ENCODE data around the gene PRKN.

- TF ChIP-seq CTCF (IDR thresholded peaks at IDR 0.05) = no peak
- TF ChIP-seq POLR2A (IDR thresholded peaks at IDR 0.05) = no peak
Observed at GRCh38 chr6:162690158-162690557, 37.4 kb downstream of the PRKN start.

All from thyroid gland (tissue), 4 donors.